Dendritic cell treated with granulocyte-macrophage colony-stimulating factor and Interleukin-4, amounts not matched to agents 40 ng/mL and 50 ng/mL, for 4 days (primary cell): Measurements from ENCODE around the gene SOX30.
A peak's percentile ranks its signal among the peaks of the same experiment; 100 is the strongest.
"Not testable (repeated sequence)": the region's sequence is repeated elsewhere in the genome, so short reads cannot be mapped to it uniquely, and the experiment has no call there.

Experiments used
- H3K27ac Mint-ChIP-seq: one replicate; pipeline ENCODE4 v1.8.0; 2022; ENCODE audit warnings: mild to moderate bottlenecking, mixed read lengths
- H3K27me3 Mint-ChIP-seq: one replicate; pipeline ENCODE4 v1.8.0; 2022; ENCODE audit warnings: mild to moderate bottlenecking, mixed read lengths
- H3K36me3 Mint-ChIP-seq: one replicate; pipeline ENCODE4 v1.8.0; 2022; ENCODE audit warnings: low read depth, mixed read lengths
- H3K4me1 Mint-ChIP-seq: one replicate; pipeline ENCODE4 v1.8.0; 2022; ENCODE audit warnings: low read depth, mixed read lengths
- H3K4me3 Mint-ChIP-seq: one replicate; pipeline ENCODE4 v1.8.0; 2022; ENCODE audit warnings: mild to moderate bottlenecking, moderate library complexity, mixed read lengths
- H3K9me3 Mint-ChIP-seq: one replicate; pipeline ENCODE4 v1.8.0; 2022; ENCODE audit warnings: mixed read lengths
- intact Hi-C: fragments of 100-400 bp; cut with micrococcal nuclease; formaldehyde crosslinking; loops from one replicate; pipeline ENCODE4 v1.15.0; 2022

The SOX30 gene

DNA sequence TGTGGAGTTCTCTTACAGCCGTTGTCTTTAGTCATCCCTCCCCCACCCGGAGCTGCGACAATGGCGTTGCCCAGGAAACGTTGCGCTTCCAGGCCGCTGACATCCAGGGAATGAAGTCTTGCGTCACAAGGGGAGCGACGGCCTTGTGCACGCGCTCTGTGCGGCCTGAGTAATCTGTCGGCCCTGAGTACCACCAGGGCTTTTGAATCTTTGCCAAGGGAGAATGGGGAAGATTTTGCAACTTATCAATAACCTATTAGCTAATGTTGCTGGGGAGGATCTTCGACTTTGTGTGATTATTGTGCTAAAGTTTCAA, at the start of gene SOX30:
Gene SOX30 (minus strand): TSS at position 62 of the 316 bp plus-strand sequence. CDS start 360 bp downstream, outside the sequence.
- H3K9me3 Mint-ChIP-seq, result peaks cover 53% of the 10 kb centered on the region
- H3K27ac Mint-ChIP-seq, result peak within 1 kb of the TSS; percentile 82
- H3K36me3 Mint-ChIP-seq, result peaks cover 22% of the 10 kb centered on the region
- H3K4me3 Mint-ChIP-seq, result peak within 1 kb of the TSS; percentile 70
- intact Hi-C loops, result no loop called here
- peaks cover 17% of the 10 kb centered on the region for H3K4me1 Mint-ChIP-seq
- peaks cover 22% of the 10 kb centered on the region for H3K27me3 Mint-ChIP-seq

DNA sequence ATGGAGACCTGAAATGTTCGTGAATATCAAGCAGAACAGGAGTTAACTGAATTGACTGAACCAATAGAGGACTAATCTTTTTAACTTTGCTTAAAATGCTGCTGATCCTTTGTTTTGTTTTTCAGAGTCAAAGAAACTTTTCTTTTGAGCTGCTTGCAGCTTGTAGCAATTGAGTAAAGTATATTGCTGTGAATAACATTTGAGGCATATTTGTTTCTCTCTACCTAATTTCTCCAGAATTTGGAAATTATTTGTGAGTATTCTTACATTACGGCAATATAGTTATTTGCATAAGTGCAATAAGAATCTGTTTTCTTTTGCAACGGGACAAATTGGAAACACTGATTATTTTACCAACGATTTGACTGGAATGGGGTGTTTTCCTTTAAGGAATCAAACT, 46.4 kb upstream of the SOX30 start:
- H3K27ac Mint-ChIP-seq, H3K36me3 Mint-ChIP-seq, H3K9me3 Mint-ChIP-seq, H3K4me3 Mint-ChIP-seq, H3K27me3 Mint-ChIP-seq, H3K4me1 Mint-ChIP-seq, intact Hi-C loops: not testable (repeated sequence)

DNA sequence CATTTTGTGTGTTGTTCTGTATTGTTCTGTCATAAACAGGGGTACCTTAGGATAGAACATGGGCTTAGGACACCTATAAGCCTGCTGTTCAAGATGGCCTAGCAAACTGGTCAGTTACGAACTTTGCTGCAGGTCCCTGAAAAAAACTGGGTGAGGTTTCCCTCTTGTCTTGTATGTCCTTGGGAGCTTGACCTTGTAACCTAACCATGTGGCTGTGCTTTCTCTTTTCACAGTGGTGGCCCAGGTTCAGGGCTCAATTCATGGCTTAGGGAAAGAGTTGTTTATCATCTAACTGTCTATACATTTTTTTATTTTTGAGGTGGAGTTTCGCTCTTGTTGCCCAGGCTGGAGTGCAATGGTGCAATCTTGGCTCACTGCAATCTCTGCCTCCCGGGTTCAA, 43.9 kb upstream of the SOX30 start:
- H3K4me3 Mint-ChIP-seq, H3K27ac Mint-ChIP-seq, intact Hi-C loops, H3K4me1 Mint-ChIP-seq, H3K36me3 Mint-ChIP-seq: not testable (repeated sequence)
- peaks cover 10% of the 10 kb centered on the region for H3K9me3 Mint-ChIP-seq
- H3K27me3 Mint-ChIP-seq, result peaks cover 14% of the 10 kb centered on the region

DNA sequence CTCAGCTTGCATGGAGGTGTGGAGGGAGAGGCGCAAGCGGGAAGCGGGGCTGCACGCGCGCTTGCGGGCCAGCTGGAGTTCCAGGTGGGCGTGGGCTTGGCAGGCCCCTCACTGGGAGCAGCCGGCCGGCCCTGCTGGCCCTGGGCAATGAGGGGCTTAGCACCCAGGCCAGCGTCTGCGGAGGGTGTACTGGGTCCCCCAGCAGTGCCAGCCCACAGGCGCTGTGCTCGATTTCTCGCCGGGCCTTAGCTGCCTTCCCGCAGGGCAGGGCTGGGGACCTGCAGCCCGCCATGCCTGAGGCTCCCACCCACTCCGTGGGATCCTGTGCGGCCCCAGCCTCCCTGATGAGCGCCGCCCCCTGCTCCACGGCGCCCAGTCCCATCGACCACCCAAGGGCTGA, 41.6 kb upstream of the SOX30 start:
- H3K27ac Mint-ChIP-seq, H3K4me1 Mint-ChIP-seq, H3K4me3 Mint-ChIP-seq, H3K36me3 Mint-ChIP-seq, intact Hi-C loops: not testable (repeated sequence)
- H3K27me3 Mint-ChIP-seq, result peaks cover 27% of the 10 kb centered on the region
- H3K9me3 Mint-ChIP-seq, result peaks cover 24% of the 10 kb centered on the region

DNA sequence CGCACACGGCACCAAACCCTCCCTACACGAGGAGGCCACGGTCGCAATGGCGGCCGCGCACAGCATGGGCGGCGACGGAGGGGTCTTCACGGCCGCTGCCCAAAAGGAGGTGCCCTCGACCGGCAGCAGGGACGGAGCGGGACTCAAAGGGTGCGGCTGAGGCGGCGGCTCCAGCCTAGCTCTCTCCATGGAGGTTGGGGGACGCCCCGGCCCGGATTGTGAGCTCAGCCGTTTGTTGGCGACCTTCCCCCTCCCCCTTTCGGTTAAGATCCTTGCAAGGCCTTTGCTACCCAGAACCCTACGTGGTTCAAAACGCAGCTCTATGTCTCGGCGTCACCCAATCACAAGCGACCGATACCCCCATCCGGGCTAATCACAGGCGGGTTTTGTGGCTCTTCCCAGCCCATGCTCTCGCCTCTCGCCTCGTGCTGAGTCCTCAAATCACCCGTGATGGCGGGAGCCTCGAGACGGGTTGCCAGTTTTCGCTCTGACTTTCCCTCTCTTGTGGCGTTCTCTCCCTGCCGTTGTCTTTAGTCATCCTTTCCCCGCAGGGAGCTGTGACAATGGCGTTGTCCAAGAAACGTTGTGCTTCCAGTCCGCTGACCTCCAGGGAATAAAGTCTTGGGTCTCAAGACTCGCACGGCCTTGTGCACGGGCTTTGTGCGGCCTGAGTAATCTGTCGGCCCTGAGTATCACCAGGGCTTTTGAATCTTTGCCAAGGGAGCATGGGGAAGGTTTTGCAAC, 38.6 kb upstream of the SOX30 start:
- peaks cover 24% of the 10 kb centered on the region for H3K27me3 Mint-ChIP-seq
- no peaks in the 10 kb centered on the region for H3K4me1 Mint-ChIP-seq
- H3K9me3 Mint-ChIP-seq, result peaks cover 16% of the 10 kb centered on the region
- H3K4me3 Mint-ChIP-seq, result no peak overlapping the region
- no peak overlapping the region for H3K27ac Mint-ChIP-seq
- intact Hi-C loops, result no loop called here
- no peaks in the 10 kb centered on the region for H3K36me3 Mint-ChIP-seq

DNA sequence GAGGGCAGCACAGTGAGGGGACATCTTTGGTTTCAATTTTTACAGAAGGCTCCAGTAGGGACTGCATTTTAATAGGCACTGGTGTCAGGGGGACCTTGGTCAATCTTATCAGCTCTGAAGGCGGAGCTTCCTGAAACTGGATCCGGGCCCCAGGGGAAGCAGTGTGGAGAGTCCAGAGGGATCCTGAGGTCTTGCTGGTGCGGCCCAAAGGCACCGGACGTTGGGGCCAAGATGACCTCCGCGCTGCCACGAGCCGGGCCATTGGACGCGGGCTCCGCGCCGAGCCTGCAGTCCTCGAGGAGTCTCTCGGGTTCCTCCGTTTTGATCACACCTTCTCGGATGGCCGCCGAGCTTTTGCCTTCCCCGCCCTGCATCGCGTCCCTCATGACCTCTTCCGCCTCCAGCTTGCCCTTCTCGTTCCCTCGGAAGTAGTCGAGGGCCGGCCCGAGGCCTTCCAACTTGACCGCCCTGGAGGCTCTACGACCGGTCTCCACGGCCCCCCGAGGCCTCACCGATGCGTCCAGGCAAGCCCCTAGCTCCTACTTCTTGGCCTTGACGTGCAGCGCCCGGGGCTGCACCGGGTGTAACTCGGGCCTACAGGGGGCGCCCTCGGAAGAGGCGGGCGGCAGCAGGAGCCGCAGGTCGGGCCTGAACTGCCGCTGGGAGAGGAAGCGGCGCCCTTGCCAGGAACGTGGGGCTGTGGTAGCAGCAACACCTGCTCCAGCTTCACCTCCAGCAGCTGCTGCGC, 37.9 kb upstream of the SOX30 start:
- Mint-ChIP-seq H3K4me3 (no peak overlapping the region), H3K9me3 (peaks cover 16% of the 10 kb centered on the region), H3K4me1 (no peaks in the 10 kb centered on the region), H3K27me3 (peaks cover 22% of the 10 kb centered on the region), H3K36me3 (no peaks in the 10 kb centered on the region), H3K27ac (no peak overlapping the region)
- intact Hi-C loops, result no loop called here

DNA sequence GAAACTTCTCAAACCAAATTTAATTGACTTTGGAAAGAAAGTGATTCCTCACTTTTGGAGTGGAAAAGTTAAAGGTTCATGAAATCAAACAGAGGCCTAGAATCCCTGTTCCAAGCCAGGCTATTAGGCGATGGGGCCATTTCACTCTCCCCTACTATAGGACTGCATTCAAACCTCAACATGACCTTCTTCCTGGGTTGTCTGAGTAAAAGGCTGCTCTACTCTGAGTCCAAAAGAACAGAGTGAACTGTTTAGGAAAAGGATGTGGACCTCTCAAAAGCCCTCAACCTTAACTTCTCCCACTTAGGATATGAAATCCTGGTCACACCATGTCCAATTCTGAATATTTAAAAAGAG, 34.9 kb upstream of the SOX30 start:
- Mint-ChIP-seq H3K27ac (no peak overlapping the region), H3K4me1 (no peaks in the 10 kb centered on the region), H3K9me3 (peaks cover 16% of the 10 kb centered on the region), H3K4me3 (no peak overlapping the region), H3K36me3 (no peaks in the 10 kb centered on the region), H3K27me3 (peaks cover 20% of the 10 kb centered on the region)
- intact Hi-C loops, result no loop called here

DNA sequence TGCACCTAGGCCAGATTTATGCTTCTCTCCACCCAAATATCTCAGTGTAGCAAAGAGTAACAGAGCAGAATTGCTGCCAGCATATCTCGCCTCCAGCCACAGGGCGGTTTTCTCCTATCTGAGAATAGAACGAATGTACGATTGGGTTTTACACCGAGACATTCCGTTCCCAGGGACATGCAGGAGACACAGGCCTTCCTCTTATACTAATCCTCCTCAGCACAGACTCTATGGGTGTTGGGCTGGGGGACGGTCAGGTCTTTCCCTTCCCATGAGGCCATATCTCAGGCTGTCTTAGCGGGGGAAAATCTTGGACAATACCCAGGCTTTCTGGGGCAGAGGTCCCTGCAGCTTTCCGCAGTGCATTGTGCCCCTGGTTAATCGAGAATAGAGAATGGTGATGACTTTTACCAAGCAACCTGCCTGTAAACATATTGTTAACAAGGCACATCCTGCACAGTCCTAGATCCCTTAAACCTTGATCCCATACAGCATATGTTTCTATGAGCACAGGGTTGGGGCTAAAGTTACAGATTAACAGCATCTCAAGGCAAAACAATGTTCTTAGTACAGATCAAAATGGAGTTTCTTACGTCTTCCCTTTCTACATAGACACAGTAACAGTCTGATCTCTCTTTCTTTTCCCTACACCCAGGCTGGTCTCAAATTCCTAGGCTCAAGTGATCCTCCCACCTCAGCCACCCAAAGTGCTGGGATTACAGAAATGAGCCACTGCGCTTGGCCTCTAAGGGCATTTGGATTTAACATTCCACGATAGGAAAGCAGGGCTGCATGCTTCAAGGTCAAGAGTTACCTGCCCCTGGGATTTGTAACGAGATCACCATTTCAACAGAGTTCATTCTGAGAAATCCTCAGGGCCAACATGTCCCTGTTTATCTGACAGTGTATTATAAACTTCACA, 34.3 kb upstream of the SOX30 start:
- H3K36me3 Mint-ChIP-seq, intact Hi-C loops, H3K4me1 Mint-ChIP-seq, H3K4me3 Mint-ChIP-seq, H3K27ac Mint-ChIP-seq: not testable (repeated sequence)
- H3K27me3 Mint-ChIP-seq, result peaks cover 20% of the 10 kb centered on the region
- peaks cover 16% of the 10 kb centered on the region for H3K9me3 Mint-ChIP-seq

DNA sequence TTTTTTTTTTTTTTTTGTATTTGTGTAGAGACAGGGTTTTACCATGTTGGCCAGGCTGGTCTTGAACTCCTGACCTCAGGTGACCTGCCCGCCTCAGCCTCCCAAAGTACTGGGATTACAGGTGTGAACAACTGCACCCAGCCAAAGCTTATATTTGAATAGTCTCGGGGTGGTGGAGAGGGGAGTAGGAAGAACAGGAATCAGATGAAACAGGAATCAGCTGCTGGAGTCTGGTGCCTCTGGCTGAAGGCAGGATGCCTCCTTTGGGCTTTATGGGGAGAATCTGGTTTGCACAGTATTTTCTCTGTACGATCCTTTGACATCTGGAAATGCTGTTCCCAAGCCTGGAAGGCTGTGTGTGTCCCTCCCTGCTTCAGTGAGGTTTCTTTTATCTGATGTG, 30.0 kb upstream of the SOX30 start:
- Mint-ChIP-seq H3K4me1 (no peaks in the 10 kb centered on the region), H3K9me3 (no peaks in the 10 kb centered on the region), H3K27me3 (peaks cover 10% of the 10 kb centered on the region), H3K27ac (no peak overlapping the region), H3K4me3 (no peak overlapping the region), H3K36me3 (no peaks in the 10 kb centered on the region)
- intact Hi-C loops, result no loop called here

DNA sequence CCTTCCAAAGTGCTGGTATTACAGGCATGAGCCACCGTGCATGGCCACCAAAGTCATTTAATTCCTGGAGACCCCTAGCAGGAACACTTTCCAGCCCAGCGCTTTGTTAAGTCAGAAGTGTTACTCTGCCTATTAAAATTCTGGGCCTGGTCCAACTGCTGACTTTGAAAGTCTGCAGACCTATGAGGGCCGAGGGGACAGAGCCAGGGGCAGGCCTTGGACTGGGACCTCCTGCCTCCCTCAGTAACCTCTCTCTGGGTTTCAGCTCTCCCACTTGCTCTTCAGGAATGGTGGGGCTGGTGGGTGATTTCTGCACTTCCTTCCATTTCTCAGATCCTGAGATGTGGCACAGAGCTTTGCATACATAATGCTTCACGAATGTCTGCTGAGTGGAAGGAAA, 28.8 kb upstream of the SOX30 start:
- Mint-ChIP-seq H3K27ac (no peak overlapping the region), H3K36me3 (no peaks in the 10 kb centered on the region), H3K4me3 (no peak overlapping the region), H3K27me3 (peaks cover 12% of the 10 kb centered on the region), H3K9me3 (no peaks in the 10 kb centered on the region), H3K4me1 (no peaks in the 10 kb centered on the region)
- intact Hi-C loops, result no loop called here

DNA sequence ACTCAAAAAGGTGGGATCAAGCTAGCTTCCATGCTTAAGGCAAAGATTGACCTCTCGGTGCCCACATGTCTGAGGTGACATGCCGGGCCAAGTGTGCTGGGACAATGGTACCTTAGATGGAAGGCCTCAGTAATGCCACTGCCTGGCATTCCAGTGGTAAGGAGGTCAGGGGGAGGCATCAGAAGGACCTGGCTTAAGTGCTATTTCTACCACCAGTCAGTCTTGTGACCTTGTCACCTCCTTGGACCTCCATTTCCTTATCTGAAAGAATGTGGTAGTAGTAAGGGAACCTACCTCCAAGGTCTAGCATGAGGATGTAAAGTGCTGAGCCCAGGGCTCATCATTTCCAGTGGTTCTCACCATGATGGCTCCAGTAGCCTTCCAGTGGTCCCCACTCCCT, 28.0 kb upstream of the SOX30 start:
- Mint-ChIP-seq H3K27me3 (peaks cover 12% of the 10 kb centered on the region), H3K9me3 (no peaks in the 10 kb centered on the region), H3K27ac (no peak overlapping the region), H3K36me3 (no peaks in the 10 kb centered on the region), H3K4me1 (no peaks in the 10 kb centered on the region), H3K4me3 (no peak overlapping the region)
- intact Hi-C loops, result no loop called here

DNA sequence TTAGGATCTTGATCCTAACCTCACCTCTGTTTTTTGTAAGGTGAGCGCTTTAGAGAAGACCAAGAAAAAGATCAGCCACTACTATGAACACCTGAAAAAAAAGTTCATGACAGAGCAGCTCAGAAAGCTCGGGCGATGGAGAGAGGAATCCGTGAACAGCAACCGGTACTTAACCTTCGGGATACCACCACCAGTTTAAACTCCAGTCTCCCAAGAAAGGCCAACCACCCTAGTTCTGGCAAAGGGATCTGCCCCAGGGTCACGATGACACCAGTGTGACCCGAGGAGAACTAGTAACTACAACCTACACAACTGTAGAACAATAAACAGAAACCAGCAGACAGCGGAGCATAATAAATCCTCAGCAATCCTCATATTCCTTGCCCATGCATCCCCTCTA, 27.6 kb upstream of the SOX30 start:
- Mint-ChIP-seq H3K27ac (no peak overlapping the region), H3K9me3 (no peaks in the 10 kb centered on the region), H3K4me3 (no peak overlapping the region), H3K4me1 (no peaks in the 10 kb centered on the region), H3K27me3 (peaks cover 14% of the 10 kb centered on the region), H3K36me3 (no peaks in the 10 kb centered on the region)
- intact Hi-C loops, result no loop called here

DNA sequence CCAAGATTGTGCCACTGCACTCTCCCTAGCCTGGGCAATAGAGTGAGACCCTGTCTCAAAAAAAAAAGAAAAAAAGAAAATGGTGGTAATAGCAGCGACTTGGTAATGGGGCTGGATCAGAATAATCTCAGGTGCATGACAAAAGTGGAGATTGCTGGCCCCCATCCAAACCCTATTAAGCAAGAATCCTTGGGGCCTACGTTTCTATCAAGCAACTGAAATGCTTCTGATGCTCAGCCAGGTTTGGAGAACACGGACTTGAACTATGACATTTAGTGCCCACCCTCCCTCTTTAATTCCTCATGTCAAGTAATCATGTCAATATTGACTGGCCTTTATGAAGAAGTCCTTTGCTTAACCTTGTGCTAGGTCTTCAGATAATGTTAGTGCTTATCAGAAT, 25.7 kb upstream of the SOX30 start:
- Mint-ChIP-seq H3K9me3 (no peaks in the 10 kb centered on the region), H3K27ac (no peak overlapping the region), H3K4me1 (no peaks in the 10 kb centered on the region), H3K27me3 (peaks cover 23% of the 10 kb centered on the region), H3K4me3 (no peak overlapping the region), H3K36me3 (no peaks in the 10 kb centered on the region)
- intact Hi-C loops, result no loop called here

DNA sequence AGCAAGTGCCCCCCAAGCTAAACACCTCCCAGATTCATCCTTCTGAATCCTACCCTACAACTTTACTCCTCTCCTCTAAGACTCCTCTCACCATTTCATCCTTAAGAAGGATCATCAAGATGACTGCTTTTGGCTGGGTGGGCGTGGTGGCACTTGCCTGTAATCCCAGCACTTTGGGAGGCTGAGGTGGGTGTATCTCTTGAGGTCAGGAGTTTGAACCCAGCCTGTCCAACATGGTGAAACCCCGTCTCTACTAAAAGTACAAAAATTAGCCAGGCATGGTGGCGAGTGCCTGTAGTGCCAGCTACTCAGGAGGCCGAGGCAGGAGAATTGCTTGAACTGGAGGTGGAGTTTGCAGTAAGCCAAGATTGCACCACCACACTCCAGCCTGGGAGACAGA, 22.1 kb upstream of the SOX30 start:
- H3K4me1 Mint-ChIP-seq, result peaks cover 27% of the 10 kb centered on the region
- H3K9me3 Mint-ChIP-seq, H3K27ac Mint-ChIP-seq, H3K36me3 Mint-ChIP-seq, intact Hi-C loops, H3K4me3 Mint-ChIP-seq: not testable (repeated sequence)
- peaks cover 52% of the 10 kb centered on the region for H3K27me3 Mint-ChIP-seq
